Glomerular endothelial cell (primary cell): Measurements from ENCODE around the gene ARTN. TPM values are rescaled to one million over a fixed set of nuclear protein-coding genes. Genes with fewer than 3 reads are reported as not detected.
A peak's percentile ranks its signal among the peaks of the same experiment; 100 is the strongest.

Experiments used
- DNase-seq: peaks from one replicate; pipeline ENCODE4 v3.0.0-alpha.2; 2011; ENCODE audit warnings: low read depth, low spot score; ENCODE audit errors: extremely low read depth
- total RNA-seq: library from RNA; depleted of rRNA; stranded (reverse); fragments of >200 nt; gene quantifications from 2 replicates; pipeline ENCODE4 v1.2.3, GENCODE V29; 2015

The ARTN gene
- total RNA-seq, 1 donor from 2014 or later = 0.88 TPM

GRCh38 chr1:43921022-43921421, 12.6 kb upstream of the ARTN start:
- no peak for DNase-seq

DNA sequence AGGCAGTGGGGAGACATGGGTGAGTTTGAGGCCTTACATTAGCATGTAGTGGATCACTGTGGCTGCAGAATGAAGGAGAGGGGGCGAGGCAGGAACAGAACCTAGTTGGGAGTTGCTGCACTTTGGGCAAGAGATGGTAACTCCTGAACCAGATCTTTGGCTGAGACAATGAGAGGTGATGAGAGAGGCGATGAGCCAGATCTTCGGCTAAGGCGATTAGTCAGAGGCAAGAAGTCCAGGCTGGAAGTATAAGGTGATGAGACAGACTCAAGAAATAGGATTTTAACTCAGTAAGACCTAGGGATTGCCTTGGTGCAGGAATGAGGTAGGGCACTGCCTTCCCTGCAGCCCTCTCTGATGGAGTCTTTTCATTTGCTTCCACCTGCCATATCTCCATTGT, 9.1 kb upstream of the ARTN start:
- no peak for DNase-seq

GRCh38 chr1:43925846-43926245, 7.8 kb upstream of the ARTN start:
- DNase-seq = no peak

DNA sequence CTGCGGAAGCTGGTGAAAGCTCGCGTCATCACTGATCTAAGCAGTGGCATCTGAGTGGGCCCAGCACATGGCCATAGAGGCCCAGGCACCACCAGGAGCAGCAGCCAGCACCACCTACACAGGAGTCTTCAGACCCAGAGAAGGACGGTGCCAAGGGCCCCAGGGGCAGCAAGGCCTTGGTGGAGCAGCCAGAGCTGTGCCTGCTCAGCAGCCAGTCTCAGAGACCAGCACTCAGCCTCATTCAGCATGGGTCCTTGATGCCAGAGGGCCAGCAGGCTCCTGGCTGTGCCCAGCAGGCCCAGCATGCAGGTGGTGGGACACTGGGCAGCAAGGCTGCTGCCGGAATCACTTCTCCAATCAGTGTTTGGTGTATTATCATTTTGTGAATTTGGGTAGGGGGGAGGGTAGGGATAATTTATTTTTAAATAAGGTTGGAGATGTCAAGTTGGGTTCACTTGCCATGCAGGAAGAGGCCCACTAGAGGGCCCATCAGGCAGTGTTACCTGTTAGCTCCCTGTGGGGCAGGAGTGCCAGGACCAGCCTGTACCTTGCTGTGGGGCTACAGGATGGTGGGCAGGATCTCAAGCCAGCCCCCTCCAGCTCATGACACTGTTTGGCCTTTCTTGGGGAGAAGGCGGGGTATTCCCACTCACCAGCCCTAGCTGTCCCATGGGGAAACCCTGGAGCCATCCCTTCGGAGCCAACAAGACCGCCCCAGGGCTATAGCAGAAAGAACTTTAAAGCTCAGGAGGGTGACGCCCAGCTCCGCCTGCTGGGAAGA, 3.2 kb upstream of the ARTN start:
- DNase-seq = no peak

- DNase-seq = no peak
Measured at GRCh38 chr1:43930949-43931275, 2.7 kb upstream of the ARTN start.

GRCh38 chr1:43931711-43932660, 1.6 kb upstream of the ARTN start:
- no peak for DNase-seq

DNA sequence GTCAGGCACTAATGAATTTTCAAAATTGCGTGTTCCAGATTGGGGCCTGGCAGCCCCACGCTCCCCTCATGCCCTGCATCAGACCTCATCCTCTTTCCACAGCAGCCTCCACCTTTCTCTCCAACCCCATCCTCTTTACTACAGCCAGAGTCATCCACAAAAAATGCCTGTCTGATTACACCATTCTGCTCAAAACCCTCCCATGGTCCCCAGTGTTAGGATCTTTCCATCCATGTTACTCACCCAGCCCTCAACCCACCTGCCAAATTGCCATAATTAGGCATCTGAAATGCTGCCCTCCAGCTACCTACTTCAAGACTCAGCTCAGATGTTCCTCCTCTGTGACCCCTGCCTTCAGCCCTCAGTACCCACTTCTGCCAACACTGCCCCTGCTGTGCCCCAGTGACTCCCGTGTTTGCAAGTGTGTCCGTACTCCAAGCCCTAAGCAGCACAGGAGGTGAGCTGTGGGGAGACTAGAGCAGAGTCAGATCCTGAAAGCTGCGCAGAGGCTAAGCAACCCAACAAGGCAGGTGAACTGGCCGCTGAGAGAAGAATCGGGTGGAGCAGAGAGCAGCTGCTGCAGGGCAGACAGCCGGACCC, 715 bp upstream of the ARTN start:
- no peak for DNase-seq

- DNase-seq = peak; percentile 14
Measured at GRCh38 chr1:43934101-43934985, 742 bp downstream of the ARTN start.

GRCh38 chr1:43934986-43935324, 1.4 kb downstream of the ARTN start:
- no peak for DNase-seq

DNA sequence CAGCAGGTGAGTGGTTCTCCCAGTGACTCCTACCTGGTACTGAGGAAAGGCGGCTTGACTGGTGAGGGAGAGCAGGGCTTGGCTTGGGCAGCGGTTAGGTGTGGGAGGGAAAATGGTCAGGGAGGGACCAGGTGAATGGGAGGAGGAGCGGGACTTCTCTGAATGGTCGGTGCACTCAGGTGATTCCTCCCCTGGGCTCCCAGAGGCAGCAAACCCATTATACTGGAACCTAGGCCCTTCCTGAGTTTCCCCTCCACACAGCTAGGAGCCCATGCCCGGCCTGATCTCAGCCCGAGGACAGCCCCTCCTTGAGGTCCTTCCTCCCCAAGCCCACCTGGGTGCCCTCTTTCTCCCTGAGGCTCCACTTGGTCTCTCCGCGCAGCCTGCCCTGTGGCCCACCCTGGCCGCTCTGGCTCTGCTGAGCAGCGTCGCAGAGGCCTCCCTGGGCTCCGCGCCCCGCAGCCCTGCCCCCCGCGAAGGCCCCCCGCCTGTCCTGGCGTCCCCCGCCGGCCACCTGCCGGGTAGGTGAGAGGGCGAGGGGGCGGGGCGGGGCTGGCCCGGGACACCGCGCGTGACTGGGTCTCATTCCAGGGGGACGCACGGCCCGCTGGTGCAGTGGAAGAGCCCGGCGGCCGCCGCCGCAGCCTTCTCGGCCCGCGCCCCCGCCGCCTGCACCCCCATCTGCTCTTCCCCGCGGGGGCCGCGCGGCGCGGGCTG, 2.3 kb downstream of the ARTN start:
- DNase-seq = no peak

GRCh38 chr1:43936431-43937151, 3.0 kb downstream of the ARTN start:
- no peak for DNase-seq

- no peak for DNase-seq
Measured at GRCh38 chr1:43937179-43937865, 3.7 kb downstream of the ARTN start.

GRCh38 chr1:43938383-43938782, 4.8 kb downstream of the ARTN start:
- no peak for DNase-seq

DNA sequence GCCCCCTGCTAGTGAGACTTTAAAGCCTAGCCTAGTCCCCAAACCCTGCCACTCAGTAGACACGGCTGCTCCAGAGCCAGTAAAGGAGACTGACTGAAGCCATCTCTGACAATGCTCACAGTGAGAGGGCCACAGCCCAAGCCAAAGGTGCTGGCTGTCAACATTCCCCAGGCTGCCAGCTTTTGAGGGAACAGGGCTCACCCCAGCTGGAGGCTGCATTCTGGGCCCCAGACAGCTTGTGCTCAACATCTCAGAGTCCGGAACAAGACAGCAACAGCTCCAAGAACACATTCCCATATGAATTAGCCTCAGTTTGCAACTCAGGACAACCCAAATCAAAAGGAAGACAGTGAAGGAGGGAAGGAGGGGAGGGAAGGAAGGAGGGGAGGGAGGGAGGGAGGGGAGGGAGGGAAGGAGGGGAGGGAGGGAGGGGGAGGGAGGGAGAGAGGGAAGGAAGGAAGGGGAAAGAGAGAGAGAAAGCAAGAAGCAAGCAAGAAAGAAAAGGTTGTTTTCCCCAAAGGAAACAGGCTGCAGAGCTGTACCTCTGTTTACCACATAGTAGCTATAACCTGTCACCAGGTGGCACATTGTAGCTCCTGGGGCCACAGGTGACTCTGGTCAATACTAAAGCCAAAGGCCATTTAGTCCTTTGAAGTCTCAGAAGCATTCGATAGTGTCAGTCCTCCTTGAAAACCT, 5.4 kb downstream of the ARTN start:
- DNase-seq = no peak

DNA sequence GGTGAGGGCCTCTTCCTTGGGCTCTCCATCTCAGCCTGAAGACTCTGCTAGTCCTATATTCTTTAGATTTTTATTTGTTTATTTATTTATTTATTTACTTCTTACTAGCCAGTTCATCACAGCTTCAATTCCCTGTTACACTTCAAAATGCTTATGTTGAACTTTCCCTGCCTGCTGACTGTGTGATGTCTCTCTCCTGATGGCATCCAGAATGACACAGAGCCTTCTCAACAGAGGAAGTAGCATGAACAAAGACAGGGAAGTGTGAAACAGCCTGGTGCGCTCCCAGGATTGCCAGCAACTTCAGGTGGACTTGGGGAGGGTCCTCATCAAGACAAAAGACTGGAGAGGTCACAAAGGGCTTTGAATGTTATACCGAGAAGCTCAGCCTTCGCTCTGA, 8.8 kb downstream of the ARTN start:
- DNase-seq = no peak

GRCh38 chr1:43944860-43945259, 11.3 kb downstream of the ARTN start:
- no peak for DNase-seq

GRCh38 chr1:43945674-43946235, 12.2 kb downstream of the ARTN start:
- DNase-seq = no peak
